ENCODE measurements around the gene IFNGR2. TPM values are rescaled to one million over a fixed set of nuclear protein-coding genes. Genes with fewer than 3 reads are reported as not detected.

IFNGR2 gene
- total RNA-seq, 2 donors from 2014 or later: 88.1 to 122 TPM

GRCh38 chr21:33394260-33394659, 9.0 kb upstream of the IFNGR2 start:
- DNase-seq (ENCODE audit: low spot score): no peak
- Histone ChIP-seq H3K9me3 (no peaks in the 10 kb centered on the region), H3K4me1 (replicated peaks) (no peaks in the 10 kb centered on the region), H3K4me3 (no peak overlapping the region), H3K36me3 (no peaks in the 10 kb centered on the region), H3K27me3 (replicated peaks; ENCODE audit: insufficient read depth) (no peaks in the 10 kb centered on the region), H3K27ac (no peak overlapping the region)
- WGBS: 86% methylated on average over 8 of the region's 8 CpGs
- TF ChIP-seq POLR2A (IDR thresholded peaks at IDR 0.05): no peak
- no peak for TF ChIP-seq POLR2AphosphoS5 (IDR thresholded peaks at IDR 0.05)
- intact Hi-C loops (cut with DNase I): no loop called here

- whole genome bisulfite sequencing: 81% methylated on average over 6 of the region's 6 CpGs
- no peak for DNase-seq (ENCODE audit: low spot score)
- TF ChIP-seq CTCF (IDR thresholded peaks at IDR 0.05): no peak
- no peak for TF ChIP-seq POLR2A (IDR thresholded peaks at IDR 0.05)
- TF ChIP-seq POLR2AphosphoS5 (IDR thresholded peaks at IDR 0.05): no peak
- intact Hi-C loops (cut with DNase I): no loop called here
- H3K27me3 ChIP-seq (replicated peaks; ENCODE audit: insufficient read depth): no peaks in the 10 kb centered on the region
- H3K4me1 ChIP-seq (replicated peaks): no peaks in the 10 kb centered on the region
- no peak overlapping the region for H3K4me3 ChIP-seq
- H3K27ac ChIP-seq: no peak overlapping the region
- no peaks in the 10 kb centered on the region for H3K9me3 ChIP-seq
- no peaks in the 10 kb centered on the region for H3K36me3 ChIP-seq
These were observed 7.3 kb upstream of the IFNGR2 start for GRCh38 chr21:33395891-33396331.

GRCh38 chr21:33396436-33396835, 6.8 kb upstream of the IFNGR2 start:
- 91% methylated on average over 6 of the region's 6 CpGs for WGBS
- H3K9me3 ChIP-seq: no peaks in the 10 kb centered on the region
- H3K36me3 ChIP-seq: no peaks in the 10 kb centered on the region
- TF ChIP-seq POLR2A (IDR thresholded peaks at IDR 0.05): no peak
- TF ChIP-seq POLR2AphosphoS5 (IDR thresholded peaks at IDR 0.05): no peak
- TF ChIP-seq CTCF (IDR thresholded peaks at IDR 0.05): no peak
- H3K27ac ChIP-seq: no peak overlapping the region
- no peak overlapping the region for H3K4me3 ChIP-seq
- no peak for DNase-seq (ENCODE audit: low spot score)
- no peaks in the 10 kb centered on the region for H3K27me3 ChIP-seq (replicated peaks; ENCODE audit: insufficient read depth)
- H3K4me1 ChIP-seq (replicated peaks): no peaks in the 10 kb centered on the region
- intact Hi-C loops (cut with DNase I): no loop called here

- no peak for DNase-seq (ENCODE audit: low spot score)
- Histone ChIP-seq H3K4me3 (no peak overlapping the region), H3K4me1 (replicated peaks) (no peaks in the 10 kb centered on the region), H3K36me3 (no peaks in the 10 kb centered on the region), H3K9me3 (no peaks in the 10 kb centered on the region), H3K27me3 (replicated peaks; ENCODE audit: insufficient read depth) (no peaks in the 10 kb centered on the region), H3K27ac (no peak overlapping the region)
- TF ChIP-seq CTCF (IDR thresholded peaks at IDR 0.05) (no peak), POLR2AphosphoS5 (IDR thresholded peaks at IDR 0.05) (no peak), POLR2A (IDR thresholded peaks at IDR 0.05) (no peak)
- intact Hi-C loops (cut with DNase I): no loop called here
- 80% methylated on average over 5 of the region's 5 CpGs for WGBS
These were observed 6.3 kb upstream of the IFNGR2 start for GRCh38 chr21:33396951-33397350.

GRCh38 chr21:33397717-33398116, 5.5 kb upstream of the IFNGR2 start:
- intact Hi-C loops (cut with DNase I): no loop called here
- 92% methylated on average over 3 of the region's 3 CpGs for WGBS

More at GRCh38 chr21:33397717-33398116, 5.5 kb upstream of the IFNGR2 start:
- TF ChIP-seq POLR2AphosphoS5 (IDR thresholded peaks at IDR 0.05) (no peak), CTCF (IDR thresholded peaks at IDR 0.05) (no peak), POLR2A (IDR thresholded peaks at IDR 0.05) (no peak)
- Histone ChIP-seq H3K4me3 (no peak overlapping the region), H3K9me3 (no peaks in the 10 kb centered on the region), H3K4me1 (replicated peaks) (no peaks in the 10 kb centered on the region), H3K27me3 (replicated peaks; ENCODE audit: insufficient read depth) (no peaks in the 10 kb centered on the region), H3K36me3 (no peaks in the 10 kb centered on the region), H3K27ac (no peak overlapping the region)
- DNase-seq (ENCODE audit: low spot score): no peak
